Hematopoietic multipotent progenitor cell treated with erythropoietin and hydrocortisone succinate and interleukin-3 and kit ligand, for 6 days (in vitro differentiated cells): ENCODE data around the gene CYP2U1.
A peak's percentile ranks its signal among the peaks of the same experiment; 100 is the strongest.

ENCODE experiments used
- DNase-seq: peaks from one replicate; pipeline ENCODE4 v3.0.0-alpha.2; 2015

Gene CYP2U1

GRCh38 chr4:107988763-107989035 lies 57.4 kb downstream of the CYP2U1 start:
- DNase-seq, result no peak

DNA sequence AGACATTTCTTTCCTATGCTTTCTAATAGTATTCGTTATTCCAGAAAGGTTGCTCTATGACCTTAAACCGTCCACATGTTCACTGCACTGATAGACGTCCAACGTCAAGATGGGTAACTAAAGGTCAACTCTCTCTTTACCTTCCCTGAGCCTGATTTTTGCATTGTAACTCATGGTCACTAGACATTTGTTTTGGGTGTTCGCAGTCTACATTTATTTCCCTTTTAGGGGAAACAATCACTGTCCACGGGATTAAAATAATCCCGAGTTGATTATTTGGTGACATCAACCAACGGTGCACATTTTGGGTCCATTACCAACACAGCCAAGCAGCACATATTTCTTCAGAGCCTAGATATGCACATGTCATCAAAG lies 57.8 kb downstream of the CYP2U1 start:
- DNase-seq, result no peak

DNA sequence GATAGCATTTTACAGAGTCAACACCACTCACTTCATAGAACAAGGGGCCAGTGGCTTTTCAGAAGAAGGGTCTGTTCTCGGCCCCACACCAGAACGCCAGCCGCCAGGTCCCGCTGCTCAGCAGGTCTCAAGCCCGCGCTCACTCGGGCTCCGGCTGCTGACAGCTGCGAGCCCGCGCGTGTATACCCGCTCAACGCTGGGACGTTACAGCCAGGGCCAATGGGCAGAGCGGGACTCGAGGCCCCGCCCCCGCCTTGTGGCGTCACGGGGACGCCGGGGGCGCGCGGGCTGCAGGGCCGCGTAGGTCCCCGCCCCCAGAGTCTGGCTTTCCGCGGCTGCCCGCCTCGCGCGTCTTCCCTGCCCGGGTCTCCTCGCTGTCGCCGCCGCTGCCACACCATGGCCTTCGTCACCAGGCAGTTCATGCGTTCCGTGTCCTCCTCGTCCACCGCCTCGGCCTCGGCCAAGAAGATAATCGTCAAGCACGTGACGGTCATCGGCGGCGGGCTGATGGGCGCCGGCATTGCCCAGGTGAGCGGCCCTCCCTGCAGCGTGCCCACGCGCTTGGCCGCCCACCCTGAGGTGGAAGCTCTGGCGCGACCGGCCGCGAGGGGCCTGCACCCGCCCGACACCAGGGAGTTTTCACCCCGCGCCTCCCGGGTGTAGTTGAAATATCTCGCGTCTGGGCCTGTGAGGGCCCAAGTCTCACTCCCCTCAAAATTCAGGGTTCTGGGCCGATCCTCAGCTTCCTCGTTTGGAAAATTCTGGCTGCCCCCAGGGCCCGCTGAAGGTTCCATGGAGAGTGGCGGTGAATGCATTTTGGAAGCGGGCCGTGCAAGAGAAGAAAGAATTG lies 58.4 kb downstream of the CYP2U1 start, which contains the start of gene HADH:
Gene HADH, plus strand, starts transcription at position 353 of the 850 bp plus-strand sequence. Its CDS starts 44 bp downstream, at position 397.
- DNase-seq, result peak; percentile 96

DNA sequence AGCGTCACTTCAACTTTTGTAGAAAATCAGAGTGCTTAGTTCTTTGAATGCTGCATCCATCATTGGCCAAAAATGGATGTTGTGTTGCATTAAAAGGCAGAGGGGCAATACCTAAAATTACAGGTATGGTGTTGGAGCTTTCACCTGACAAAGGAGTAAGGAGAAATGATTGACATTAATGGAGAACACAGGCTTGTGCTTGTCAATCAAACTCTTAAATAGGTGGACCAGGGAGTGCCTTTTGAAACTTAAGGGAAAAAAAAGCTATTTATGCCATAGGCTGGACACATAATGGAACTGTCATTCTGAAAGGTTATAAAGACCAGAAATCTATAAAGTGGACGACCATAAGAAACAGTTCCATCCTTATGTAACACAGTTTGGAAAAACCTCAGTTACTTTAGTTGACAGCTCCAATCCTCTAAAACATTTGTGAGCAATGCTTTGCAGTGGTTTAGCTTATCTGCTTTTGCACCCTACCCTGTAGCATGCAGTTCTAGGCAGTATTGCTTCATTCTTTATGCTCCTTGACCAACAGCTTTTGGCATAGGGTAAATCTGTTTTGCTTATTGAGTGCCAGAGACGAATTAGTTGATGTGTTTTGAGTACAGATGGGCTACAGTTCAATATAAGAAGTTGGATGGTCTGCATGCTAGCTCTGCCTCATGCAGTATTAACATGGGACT lies 60.7 kb downstream of the CYP2U1 start:
- peak; percentile 75 for DNase-seq

- no peak for DNase-seq
Measured at GRCh38 chr4:107993969-107994368, 62.6 kb downstream of the CYP2U1 start.

DNA sequence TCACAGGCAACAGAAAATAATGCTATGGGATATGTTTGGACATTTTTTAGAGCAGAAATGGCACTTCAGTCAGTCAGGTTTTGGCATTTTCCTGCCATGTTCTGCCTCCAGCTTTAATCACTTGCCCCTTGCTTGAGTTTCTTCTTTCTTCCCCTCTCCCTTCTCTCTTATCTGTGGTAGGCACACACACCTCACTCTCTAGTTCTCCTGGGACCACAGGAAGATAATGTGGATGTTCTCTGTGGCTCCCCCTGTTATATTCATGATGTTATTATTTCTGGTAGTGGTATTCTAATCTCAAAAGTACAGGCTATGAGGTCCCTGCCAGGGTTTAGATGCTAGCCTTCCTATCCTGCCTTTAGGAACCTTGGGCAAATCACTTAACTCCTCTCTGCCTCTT lies 63.5 kb downstream of the CYP2U1 start:
- peak; percentile 89 for DNase-seq

DNA sequence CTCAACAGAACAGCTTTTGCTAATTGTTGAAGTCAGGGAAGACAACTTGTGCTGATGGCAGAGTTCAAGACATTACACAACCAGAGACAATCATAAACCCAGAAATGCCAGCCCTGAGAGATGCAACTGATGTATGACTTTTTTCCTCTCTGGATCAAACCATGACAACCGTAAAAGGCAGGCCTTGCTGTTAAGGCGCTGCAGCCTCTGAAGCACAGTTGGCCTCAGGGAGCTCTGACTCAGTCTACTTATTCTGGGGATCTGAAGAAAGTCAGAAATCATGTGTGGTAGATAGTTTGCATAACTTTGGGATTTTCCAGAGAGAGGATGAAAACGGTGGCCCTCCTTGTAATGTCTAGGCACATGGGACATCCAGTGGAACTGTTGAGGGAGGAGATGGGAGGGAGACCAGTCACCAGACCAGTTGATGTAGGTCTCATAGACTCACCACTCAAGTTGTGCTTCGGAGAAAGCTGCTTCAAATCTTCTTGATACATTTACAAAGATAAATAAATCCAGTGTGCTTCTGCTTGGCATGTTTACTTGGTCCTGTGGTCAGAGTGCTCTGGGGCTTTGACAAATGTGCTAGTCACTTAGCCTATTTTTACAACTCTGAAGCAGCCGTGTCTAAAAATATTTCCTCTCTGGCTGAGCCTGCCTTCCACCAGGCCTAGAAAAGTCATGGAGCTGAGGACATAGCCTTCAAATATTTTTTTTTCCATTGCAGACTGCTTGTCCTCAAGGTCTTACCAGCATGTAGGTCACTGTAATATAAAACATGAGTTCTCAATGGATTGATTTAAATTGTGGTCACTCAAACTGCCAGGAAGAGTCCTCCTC lies 65.8 kb downstream of the CYP2U1 start:
- DNase-seq, result no peak

DNA sequence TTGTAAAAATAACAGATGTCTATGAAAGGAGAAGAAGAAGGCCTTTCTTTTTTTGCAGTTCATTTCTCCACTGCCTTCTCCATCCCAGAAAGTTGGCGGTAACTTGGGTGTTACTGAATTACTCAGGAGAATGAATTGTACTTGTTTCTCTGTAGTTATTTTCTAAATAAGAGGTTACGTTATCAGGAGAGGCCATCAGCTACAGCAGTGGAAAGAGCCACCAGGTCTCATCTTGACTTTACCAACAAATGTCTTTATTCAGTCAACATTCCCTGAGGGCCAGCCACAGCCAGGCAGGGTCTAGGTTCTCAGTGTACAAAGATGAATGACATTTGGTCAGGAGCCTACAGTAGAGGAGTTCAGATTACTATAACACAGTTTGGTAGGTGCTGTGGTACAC lies 66.4 kb downstream of the CYP2U1 start:
- DNase-seq, result peak; percentile 21

GRCh38 chr4:107999932-108000539 lies 68.7 kb downstream of the CYP2U1 start:
- DNase-seq, result peak; percentile 48

DNA sequence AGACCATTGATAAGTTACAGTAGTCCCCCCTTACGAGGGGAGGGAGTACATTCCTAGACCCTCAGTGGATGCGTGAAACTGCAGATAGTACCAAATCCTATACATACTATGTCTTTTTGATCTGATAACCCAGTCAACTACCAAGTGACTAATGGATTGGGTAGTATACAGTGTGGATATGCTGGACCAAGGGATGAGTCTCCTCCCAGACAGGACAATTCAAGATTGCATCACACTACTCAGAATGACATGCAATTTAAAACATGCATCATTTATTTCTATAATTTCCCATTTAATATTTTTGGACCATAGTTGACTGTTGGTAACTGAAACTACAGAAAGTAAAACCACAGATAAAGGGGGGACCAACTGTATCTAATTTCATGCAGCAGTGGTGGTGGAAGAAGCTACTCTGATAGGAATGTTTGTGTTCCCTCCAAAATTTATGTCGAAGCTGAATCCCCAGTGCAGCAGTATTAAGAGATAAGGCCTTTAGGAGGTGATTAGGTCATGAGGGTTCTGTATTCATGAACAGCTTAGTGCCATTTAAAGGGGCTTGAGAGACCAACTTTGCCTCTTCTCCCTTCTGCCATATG lies 70.3 kb downstream of the CYP2U1 start:
- DNase-seq, result peak; percentile 78
